HFFc6 (cell line): ENCODE measurements around the gene SLC35A4. TPM values are rescaled to one million over a fixed set of nuclear protein-coding genes. Genes with fewer than 3 reads are reported as not detected.

Source experiments
- DNase-seq: peaks from one replicate; pipeline ENCODE4 v3.0.0-alpha.2; 2018
- H3K27ac Mint-ChIP-seq: 2 replicates; pipeline ENCODE4 v1.8.0; 2020; ENCODE audit warnings: mild to moderate bottlenecking, mixed read lengths
- H3K27me3 Mint-ChIP-seq: 2 replicates; pipeline ENCODE4 v1.8.0; 2021; ENCODE audit warnings: mild to moderate bottlenecking, moderate library complexity, mixed read lengths; ENCODE audit not compliant: insufficient read depth
- H3K36me3 Mint-ChIP-seq: 2 replicates; pipeline ENCODE4 v1.8.0; 2021; ENCODE audit warnings: low read depth, mixed read lengths
- H3K4me1 Mint-ChIP-seq: 2 replicates; pipeline ENCODE4 v1.8.0; 2020; ENCODE audit warnings: low read depth, mixed read lengths
- H3K4me3 Mint-ChIP-seq: 2 replicates; pipeline ENCODE4 v1.8.0; 2020; ENCODE audit warnings: mild to moderate bottlenecking, moderate library complexity, mixed read lengths
- H3K9me3 Mint-ChIP-seq: 2 replicates; pipeline ENCODE4 v1.8.0; 2020; ENCODE audit warnings: mild to moderate bottlenecking, mixed read lengths
- CTCF ChIP-seq: fragments of 200-600 bp; sonication (generic); IDR thresholded peaks from 2 replicates; pipeline ENCODE4 v1.5.0; 2021; ENCODE audit warnings: antibody characterized with exemption, mild to moderate bottlenecking
- microRNA-seq: library from miRNA; unstranded; fragments of <30 nt; microRNA quantifications from one replicate; pipeline ENCODE4, GENCODE V29; 2019
- total RNA-seq, 6 experiments: library from RNA; stranded (reverse); fragmentation: NEBNext Ultra II Directional; extraction: Animal tissue kit (Norgen Biotek cat#: 25700); gene quantifications; 2 replicates in 1 of 6; 3 replicates in 5 of 6; pipeline ENCODE4 v1.2.3, GENCODE V29; 2021

Gene SLC35A4
- total RNA-seq, 6 experiments from 2014 or later = 64.1 to 72.8 (median 71.2) TPM

GRCh38 chr5:140607031-140607430, 42.4 kb downstream of the SLC35A4 start:
- no peaks in the 10 kb centered on the region for H3K36me3 Mint-ChIP-seq
- peaks cover 20% of the 10 kb centered on the region for H3K4me1 Mint-ChIP-seq
- no peak overlapping the region for H3K4me3 Mint-ChIP-seq
- H3K27me3 Mint-ChIP-seq = peaks cover 16% of the 10 kb centered on the region
- H3K9me3 Mint-ChIP-seq = no peaks in the 10 kb centered on the region
- H3K27ac Mint-ChIP-seq = no peak overlapping the region
- no peak for DNase-seq
- TF ChIP-seq CTCF = no peak

DNA sequence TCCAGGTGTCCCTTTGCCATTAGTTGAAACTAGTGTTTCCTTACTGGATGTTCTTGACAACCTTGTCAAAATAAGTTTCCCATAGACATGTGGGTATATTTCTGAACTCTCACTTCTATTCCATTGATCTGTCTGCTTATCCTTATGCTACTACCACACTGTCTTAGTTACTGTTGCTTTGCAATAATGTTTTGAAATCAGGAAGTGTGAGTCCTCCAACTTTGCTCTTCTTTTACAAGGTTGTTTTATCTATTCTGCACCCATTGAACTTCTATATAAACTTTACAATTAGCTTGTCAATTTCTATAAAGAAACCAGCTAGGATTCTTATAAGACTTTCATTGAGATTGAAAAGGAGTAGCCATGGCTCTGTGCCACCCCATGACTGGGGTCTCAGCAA, 44.1 kb downstream of the SLC35A4 start:
- H3K4me1 Mint-ChIP-seq = peaks cover 10% of the 10 kb centered on the region
- no peak for TF ChIP-seq CTCF

GRCh38 chr5:140609126-140609525, 44.5 kb downstream of the SLC35A4 start:
- Mint-ChIP-seq H3K27me3 (peaks cover 19% of the 10 kb centered on the region), H3K9me3 (no peaks in the 10 kb centered on the region), H3K4me1 (peaks cover 10% of the 10 kb centered on the region), H3K4me3 (no peak overlapping the region), H3K27ac (no peak overlapping the region), H3K36me3 (no peaks in the 10 kb centered on the region)
- no peak for TF ChIP-seq CTCF
- no peak for DNase-seq

More for the DNA sequence above, 44.1 kb downstream of the SLC35A4 start:
- no peak overlapping the region for H3K27ac Mint-ChIP-seq
- H3K4me3 Mint-ChIP-seq = no peak overlapping the region
- DNase-seq = no peak
- H3K36me3 Mint-ChIP-seq = no peaks in the 10 kb centered on the region
- no peaks in the 10 kb centered on the region for H3K9me3 Mint-ChIP-seq
- H3K27me3 Mint-ChIP-seq = peaks cover 19% of the 10 kb centered on the region

GRCh38 chr5:140611020-140611521, 46.4 kb downstream of the SLC35A4 start:
- Mint-ChIP-seq H3K9me3 (no peaks in the 10 kb centered on the region), H3K27ac (no peak overlapping the region), H3K4me3 (no peak overlapping the region), H3K4me1 (peaks cover 10% of the 10 kb centered on the region), H3K27me3 (peaks cover 24% of the 10 kb centered on the region), H3K36me3 (no peaks in the 10 kb centered on the region)
- TF ChIP-seq CTCF = no peak
- no peak for DNase-seq

Small RNAs within 50 kb of the gene (microRNA-seq; reads per million reads assigned to microRNA genes)
- not detected for gene MIR6831

Other genes with a start within 250 kb of the SLC35A4 start
- gene HBEGF, start 218.2 kb upstream of the SLC35A4 start, total RNA-seq = 10 to 100 TPM in 1 of 6 experiments, 1 to 10 TPM in 5; 5.6 to 10.2 (median 6.9) TPM
- not detected for gene SLC4A9, start 204.6 kb upstream of the SLC35A4 start, total RNA-seq
- 10 to 100 TPM; 35.4 to 49.7 (median 41.5) TPM for gene ANKHD1, start 163.0 kb upstream of the SLC35A4 start, total RNA-seq
- 1 to 10 TPM; 1.8 to 4.0 (median 2.9) TPM for gene EIF4EBP3, start 17.2 kb upstream of the SLC35A4 start, total RNA-seq
- 10 to 100 TPM; 50.0 to 62.3 (median 59.4) TPM for gene SRA1, start 7.4 kb upstream of the SLC35A4 start, total RNA-seq
- gene APBB3, start 230 bp upstream of the SLC35A4 start, total RNA-seq = 10 to 100 TPM; 11.0 to 13.0 (median 11.7) TPM
- 1 to 10 TPM in 5 of 6 experiments, under 1 TPM in 1; 0.84 to 1.9 (median 1.3) TPM for gene CD14, start 68.3 kb downstream of the SLC35A4 start, total RNA-seq
- gene TMCO6, start 74.6 kb downstream of the SLC35A4 start, total RNA-seq = 1 to 10 TPM; 3.6 to 7.2 (median 6.1) TPM
- 10 to 100 TPM; 60.5 to 73.9 (median 67.0) TPM for gene NDUFA2, start 82.8 kb downstream of the SLC35A4 start, total RNA-seq
- gene IK, start 83.0 kb downstream of the SLC35A4 start, total RNA-seq = 100 to 1,000 TPM in 4 of 6 experiments, 10 to 100 TPM in 2; 83.3 to 116 (median 109) TPM
- 10 to 100 TPM; 23.7 to 28.3 (median 25.8) TPM for gene WDR55, start 100.1 kb downstream of the SLC35A4 start, total RNA-seq
- gene DND1, start 108.7 kb downstream of the SLC35A4 start, total RNA-seq = under 1 TPM; 0.26 to 0.59 (median 0.41) TPM
- 100 to 1,000 TPM in 1 of 6 experiments, 10 to 100 TPM in 5; 89.1 to 102 (median 96.8) TPM for gene HARS1, start 126.5 kb downstream of the SLC35A4 start, total RNA-seq
- gene HARS2, start 126.6 kb downstream of the SLC35A4 start, total RNA-seq = 10 to 100 TPM; 22.1 to 23.5 (median 22.9) TPM
- 10 to 100 TPM; 59.1 to 68.5 (median 63.8) TPM for gene ZMAT2, start 135.6 kb downstream of the SLC35A4 start, total RNA-seq
- under 1 TPM; 0.09 to 0.22 (median 0.14) TPM for gene PCDHA1, start 221.3 kb downstream of the SLC35A4 start, total RNA-seq
- under 1 TPM in 1 of 6 experiments, not detected in 5; 0.13 TPM for gene PCDHA2, start 230.0 kb downstream of the SLC35A4 start, total RNA-seq
- gene PCDHA3, start 236.2 kb downstream of the SLC35A4 start, total RNA-seq = under 1 TPM in 1 of 6 experiments, not detected in 5; 0.05 TPM
- gene PCDHA4, start 242.2 kb downstream of the SLC35A4 start, total RNA-seq = under 1 TPM in 1 of 6 experiments, not detected in 5; 0.05 TPM